Thyroid gland (tissue), 4 donors: Measurements from ENCODE around the gene SKIC8.

Experiments
- POLR2A ChIP-seq, 2 donors: fragments of 450-650 bp; IDR thresholded peaks; one replicate each; pipeline ENCODE4 v1.6.1; 2017; ENCODE audit warnings: antibody characterized with exemption in 2 of 2, mild to moderate bottlenecking in 2 of 2, moderate library complexity in 1 of 2
- TF ChIP-seq, protein P1 (sequence below), 6 experiments: fragments of 200-600 bp in 3 of 6; fragments of 450-650 bp in 3 of 6; sonication (generic) in 3 of 6; IDR thresholded peaks; one replicate each; pipeline ENCODE4 v1.5.1; 2016 to 2019; ENCODE audit warnings: antibody characterized with exemption in 6 of 6, mild to moderate bottlenecking in 2 of 6, inconsistent platforms in 1 of 6, moderate library complexity in 1 of 6

- TF ChIP-seq, protein P1, sequence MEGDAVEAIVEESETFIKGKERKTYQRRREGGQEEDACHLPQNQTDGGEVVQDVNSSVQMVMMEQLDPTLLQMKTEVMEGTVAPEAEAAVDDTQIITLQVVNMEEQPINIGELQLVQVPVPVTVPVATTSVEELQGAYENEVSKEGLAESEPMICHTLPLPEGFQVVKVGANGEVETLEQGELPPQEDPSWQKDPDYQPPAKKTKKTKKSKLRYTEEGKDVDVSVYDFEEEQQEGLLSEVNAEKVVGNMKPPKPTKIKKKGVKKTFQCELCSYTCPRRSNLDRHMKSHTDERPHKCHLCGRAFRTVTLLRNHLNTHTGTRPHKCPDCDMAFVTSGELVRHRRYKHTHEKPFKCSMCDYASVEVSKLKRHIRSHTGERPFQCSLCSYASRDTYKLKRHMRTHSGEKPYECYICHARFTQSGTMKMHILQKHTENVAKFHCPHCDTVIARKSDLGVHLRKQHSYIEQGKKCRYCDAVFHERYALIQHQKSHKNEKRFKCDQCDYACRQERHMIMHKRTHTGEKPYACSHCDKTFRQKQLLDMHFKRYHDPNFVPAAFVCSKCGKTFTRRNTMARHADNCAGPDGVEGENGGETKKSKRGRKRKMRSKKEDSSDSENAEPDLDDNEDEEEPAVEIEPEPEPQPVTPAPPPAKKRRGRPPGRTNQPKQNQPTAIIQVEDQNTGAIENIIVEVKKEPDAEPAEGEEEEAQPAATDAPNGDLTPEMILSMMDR (IDR thresholded peaks at IDR 0.05) = no peak
- no peak for TF ChIP-seq POLR2A (IDR thresholded peaks at IDR 0.05)
Measured at GRCh38 chr15:78236491-78236890, 62.9 kb downstream of the SKIC8 start.
